Right hindlimb (tissue), 1 donor: ENCODE measurements around the gene ADARB1.
A peak's percentile ranks its signal among the peaks of the same experiment; 100 is the strongest.
"Not testable (repeated sequence)": the region's sequence is repeated elsewhere in the genome, so short reads cannot be mapped to it uniquely, and the experiment has no call there.

ENCODE experiments used
- DNase-seq: peaks from one replicate; pipeline ENCODE4 v3.0.0-alpha.2; 2018

ADARB1 gene

GRCh38 chr21:45122030-45122429, 47.6 kb downstream of the ADARB1 start:
- no peak for DNase-seq

- no peak for DNase-seq
These were observed 48.2 kb downstream of the ADARB1 start for GRCh38 chr21:45122432-45123132.

- DNase-seq: no peak
These were observed 49.1 kb downstream of the ADARB1 start for GRCh38 chr21:45123440-45123839.

- DNase-seq: no peak
These were observed 50.2 kb downstream of the ADARB1 start for GRCh38 chr21:45124596-45124995.

- no peak for DNase-seq
These were observed 51.0 kb downstream of the ADARB1 start for GRCh38 chr21:45125357-45125756.

GRCh38 chr21:45126204-45126626, 51.8 kb downstream of the ADARB1 start:
- no peak for DNase-seq

- no peak for DNase-seq
These were observed 52.6 kb downstream of the ADARB1 start for GRCh38 chr21:45126983-45127382.

- no peak for DNase-seq
These were observed 53.6 kb downstream of the ADARB1 start for GRCh38 chr21:45127937-45128336.

GRCh38 chr21:45128613-45129188, 54.3 kb downstream of the ADARB1 start:
- DNase-seq: peak; percentile 77

GRCh38 chr21:45129189-45129923, 55.0 kb downstream of the ADARB1 start:
- no peak for DNase-seq

- DNase-seq: peak; percentile 57
These were observed 56.0 kb downstream of the ADARB1 start for GRCh38 chr21:45130324-45130774.

GRCh38 chr21:45131537-45131999, 57.2 kb downstream of the ADARB1 start:
- no peak for DNase-seq

- no peak for DNase-seq
These were observed 58.6 kb downstream of the ADARB1 start for GRCh38 chr21:45132841-45133573.

GRCh38 chr21:45133574-45134278, 59.3 kb downstream of the ADARB1 start:
- DNase-seq: not testable (repeated sequence)

GRCh38 chr21:45134279-45135076, 60.1 kb downstream of the ADARB1 start:
- no peak for DNase-seq

- peak; percentile 65 for DNase-seq
These were observed 60.7 kb downstream of the ADARB1 start for GRCh38 chr21:45135122-45135521.

- DNase-seq: no peak
These were observed 61.5 kb downstream of the ADARB1 start for GRCh38 chr21:45135868-45136267.

- DNase-seq: no peak
These were observed 62.1 kb downstream of the ADARB1 start for GRCh38 chr21:45136500-45136899.

- DNase-seq: peak; percentile 89
These were observed 62.7 kb downstream of the ADARB1 start for GRCh38 chr21:45136927-45137611.

- no peak for DNase-seq
These were observed 63.2 kb downstream of the ADARB1 start for GRCh38 chr21:45137612-45137937.
